Immature natural killer cell (primary cell): ENCODE data around the gene ARL8A. TPM values are rescaled to one million over a fixed set of nuclear protein-coding genes. Genes with fewer than 3 reads are reported as not detected.
"Not testable (repeated sequence)": the region's sequence is repeated elsewhere in the genome, so short reads cannot be mapped to it uniquely, and the experiment has no call there.

ENCODE experiments used
- DNase-seq, 3 donors: peaks; one replicate each; pipeline ENCODE4 v3.0.0; 2022; ENCODE audit warnings: mixed read lengths in 1 of 3
- H3K27ac Mint-ChIP-seq, 6 donors: one replicate each; pipeline ENCODE4 v1.8.0; 2020; ENCODE audit warnings: mixed read lengths in 6 of 6, mild to moderate bottlenecking in 5 of 6, inconsistent platforms in 4 of 6, moderate library complexity in 3 of 6
- H3K27me3 Mint-ChIP-seq, 3 donors: one replicate each; pipeline ENCODE4 v1.8.0; 2020 to 2021; ENCODE audit warnings: low read depth in 3 of 3, mild to moderate bottlenecking in 3 of 3, mixed read lengths in 3 of 3, moderate library complexity in 3 of 3, inconsistent platforms in 1 of 3
- H3K36me3 Mint-ChIP-seq, 3 donors: one replicate each; pipeline ENCODE4 v1.8.0; 2020; ENCODE audit warnings: mixed read lengths in 3 of 3, inconsistent platforms in 2 of 3, mild to moderate bottlenecking in 2 of 3
- H3K4me1 Mint-ChIP-seq, 2 donors: one replicate each; pipeline ENCODE4 v1.8.0; 2020; ENCODE audit warnings: inconsistent platforms in 2 of 2, mild to moderate bottlenecking in 2 of 2, mixed read lengths in 2 of 2, moderate library complexity in 1 of 2
- H3K4me3 Mint-ChIP-seq, 5 donors: one replicate each; pipeline ENCODE4 v1.8.0; 2020; ENCODE audit warnings: mild to moderate bottlenecking in 5 of 5, mixed read lengths in 5 of 5, inconsistent platforms in 3 of 5, moderate library complexity in 3 of 5
- H3K9me3 Mint-ChIP-seq, 6 donors: one replicate each; pipeline ENCODE4 v1.8.0; 2020; ENCODE audit warnings: mild to moderate bottlenecking in 6 of 6, mixed read lengths in 6 of 6, inconsistent platforms in 4 of 6, moderate library complexity in 3 of 6
- polyA plus RNA-seq, 3 donors: library from polyadenylated mRNA; unstranded; fragments of 300-500 nt; fragmentation: Illumina TruSeq; gene quantifications; one replicate each; pipeline ENCODE4 v1.2.3, GENCODE V29; 2021

Gene ARL8A
- polyA plus RNA-seq, 3 donors from 2014 or later, result 9.7 to 15.0 (median 11.0) TPM

DNA sequence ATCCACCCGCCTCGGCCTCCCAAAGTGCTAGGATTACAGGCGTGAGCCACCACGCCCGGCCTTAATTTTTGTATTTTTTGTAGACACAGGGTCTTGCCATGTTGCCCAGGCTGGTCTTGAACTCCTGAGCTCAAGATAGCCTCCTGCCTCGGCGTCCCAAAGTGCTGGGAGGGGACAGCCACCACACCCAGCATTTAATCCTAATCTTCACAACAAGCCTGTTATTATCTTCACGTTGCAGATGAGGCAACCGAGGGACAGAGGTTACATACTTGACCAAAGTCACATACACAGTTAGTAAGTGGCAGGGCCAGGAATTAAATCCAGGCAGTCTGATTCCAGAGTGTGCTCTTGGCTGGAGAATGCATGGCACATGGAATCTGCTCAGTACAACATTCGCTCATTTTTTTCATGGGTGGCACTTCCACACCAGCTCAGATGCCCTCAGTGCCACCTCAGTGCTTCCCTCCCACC is 26.6 kb downstream of the ARL8A start:
- no peak overlapping the region for H3K27ac Mint-ChIP-seq
- H3K27me3 Mint-ChIP-seq, result peaks cover 0 to 12% (median 5%) of the 10 kb centered on the region in 3 donors
- no peaks in the 10 kb centered on the region for H3K4me1 Mint-ChIP-seq
- no peaks in the 10 kb centered on the region for H3K36me3 Mint-ChIP-seq
- H3K4me3 Mint-ChIP-seq, result no peak overlapping the region
- H3K9me3 Mint-ChIP-seq, result no peaks in the 10 kb centered on the region
- DNase-seq, result no peak

DNA sequence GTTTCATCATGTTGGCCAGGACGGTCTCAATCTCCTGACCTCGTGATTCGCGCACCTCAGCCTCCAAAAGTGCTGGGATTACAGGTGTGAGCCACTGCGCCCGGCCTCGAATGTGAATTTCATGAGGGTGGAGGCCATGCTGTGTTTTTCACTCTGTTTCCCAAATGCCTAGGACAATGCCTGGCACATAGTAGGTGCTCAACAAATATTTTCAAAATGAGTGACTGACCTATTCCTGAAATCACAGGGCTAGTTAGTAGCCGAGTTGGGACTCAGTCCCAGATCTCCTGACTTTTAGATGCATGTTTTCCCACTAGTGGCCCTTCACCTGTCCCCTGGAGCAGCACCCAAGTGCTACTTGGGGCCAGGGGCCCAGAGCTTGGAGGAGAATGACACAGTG is 28.2 kb downstream of the ARL8A start:
- no peak overlapping the region for H3K4me3 Mint-ChIP-seq
- no peak for DNase-seq
- H3K27me3 Mint-ChIP-seq, result peaks cover 0 to 10% (median 4%) of the 10 kb centered on the region in 3 donors
- H3K9me3 Mint-ChIP-seq, result no peaks in the 10 kb centered on the region
- no peaks in the 10 kb centered on the region for H3K36me3 Mint-ChIP-seq
- H3K27ac Mint-ChIP-seq, result no peak overlapping the region
- H3K4me1 Mint-ChIP-seq, result no peaks in the 10 kb centered on the region

DNA sequence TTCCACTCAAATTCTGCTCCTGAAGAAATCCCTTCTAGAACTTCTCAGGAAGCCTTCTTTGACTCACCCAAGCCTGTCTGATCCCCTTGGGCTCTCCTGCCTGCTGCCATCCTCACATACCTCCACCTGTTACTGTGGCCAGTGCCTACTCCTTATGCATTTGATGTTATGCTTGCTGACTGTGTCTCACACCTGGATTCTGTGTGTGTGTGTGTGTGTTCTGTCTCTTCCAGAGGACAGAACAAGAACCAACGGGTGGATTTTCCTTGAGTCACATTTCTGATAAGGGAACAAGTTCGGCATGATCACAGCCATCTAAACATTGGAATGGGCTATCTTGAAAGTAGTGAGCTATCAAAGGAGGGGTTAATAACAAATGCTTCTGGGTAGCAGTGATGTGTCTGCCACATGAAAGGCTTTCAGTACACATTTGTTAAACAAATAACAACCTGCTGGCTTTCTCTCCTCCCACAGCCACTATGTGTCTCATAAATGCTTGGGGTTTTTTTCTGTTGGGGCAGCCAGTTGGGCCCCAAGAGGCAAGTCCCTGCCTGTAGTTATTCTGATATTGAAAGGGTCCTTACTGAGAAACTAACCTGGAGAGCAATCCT is 30.7 kb downstream of the ARL8A start:
- H3K9me3 Mint-ChIP-seq, result no peaks in the 10 kb centered on the region
- no peak overlapping the region for H3K4me3 Mint-ChIP-seq
- no peaks in the 10 kb centered on the region for H3K36me3 Mint-ChIP-seq
- H3K4me1 Mint-ChIP-seq, result no peaks in the 10 kb centered on the region
- no peak overlapping the region for H3K27ac Mint-ChIP-seq
- no peak for DNase-seq
- H3K27me3 Mint-ChIP-seq, result peaks cover 0 to 9% (median 4%) of the 10 kb centered on the region in 3 donors

DNA sequence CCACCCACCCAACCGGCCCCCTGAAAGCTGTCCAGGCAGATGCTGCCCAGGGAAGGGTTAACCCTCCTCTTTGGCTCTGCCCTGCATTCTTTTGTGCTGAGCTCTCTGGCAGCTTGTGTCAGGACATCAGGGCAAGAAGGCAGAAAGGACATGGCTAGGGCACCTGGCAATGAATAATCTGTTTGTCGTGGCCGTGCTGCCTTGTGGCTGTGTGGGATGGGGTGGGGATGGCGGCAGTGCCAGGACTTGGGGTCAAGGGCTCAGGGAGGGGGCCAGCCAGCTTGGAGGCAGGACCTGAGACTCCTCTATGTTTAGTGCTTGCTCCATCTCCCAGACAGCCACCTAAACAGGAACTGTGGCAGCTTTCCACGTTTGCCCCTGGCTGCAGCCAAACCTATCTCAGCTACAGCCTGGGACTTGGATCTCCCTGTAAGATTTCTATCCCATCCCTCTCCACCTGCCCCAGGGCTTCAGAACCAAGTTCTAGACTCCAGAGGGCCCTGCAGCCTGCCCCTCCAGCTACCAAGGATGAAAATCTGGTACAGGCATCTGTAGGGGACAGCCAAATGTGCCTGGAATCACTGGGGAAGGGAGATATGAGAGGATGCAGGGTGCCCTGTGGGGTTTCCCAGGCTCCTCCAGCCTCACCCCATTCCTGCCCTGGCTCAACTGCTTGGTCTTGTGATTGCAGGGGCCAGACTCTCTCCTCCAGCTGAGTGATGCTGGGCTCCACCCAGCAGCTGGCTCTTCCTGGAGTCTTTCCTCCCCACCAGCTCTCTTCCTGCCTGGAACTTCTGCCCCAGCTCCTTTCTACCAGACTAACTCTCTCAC is 31.5 kb downstream of the ARL8A start:
- no peaks in the 10 kb centered on the region for H3K9me3 Mint-ChIP-seq
- H3K36me3 Mint-ChIP-seq, result no peaks in the 10 kb centered on the region
- peaks cover 0 to 6% (median 4%) of the 10 kb centered on the region in 3 donors for H3K27me3 Mint-ChIP-seq
- no peaks in the 10 kb centered on the region for H3K4me1 Mint-ChIP-seq
- DNase-seq, result no peak
- no peak overlapping the region for H3K4me3 Mint-ChIP-seq
- no peak overlapping the region for H3K27ac Mint-ChIP-seq

DNA sequence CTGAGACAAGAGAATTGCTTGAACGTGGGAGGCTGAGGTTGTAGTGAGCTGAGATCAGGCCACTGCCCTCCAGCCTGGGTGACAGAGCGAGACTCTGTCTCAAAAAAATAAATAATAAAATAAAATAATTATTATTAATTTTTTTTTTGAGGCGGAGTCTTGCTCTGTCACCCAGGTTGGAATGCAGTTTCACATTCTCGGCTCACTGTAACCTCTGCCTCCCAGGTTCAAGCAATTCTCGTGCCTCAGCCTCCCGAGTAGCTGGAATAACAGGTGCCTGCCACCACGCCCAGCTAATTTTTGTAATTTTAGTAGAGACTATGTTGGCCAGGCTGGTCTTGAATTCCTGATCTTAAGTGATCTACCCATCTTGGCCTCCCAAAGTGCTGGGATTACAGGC is 32.9 kb downstream of the ARL8A start:
- not testable (repeated sequence) for H3K36me3 Mint-ChIP-seq, H3K27me3 Mint-ChIP-seq, H3K27ac Mint-ChIP-seq, DNase-seq, H3K9me3 Mint-ChIP-seq, H3K4me1 Mint-ChIP-seq, H3K4me3 Mint-ChIP-seq

DNA sequence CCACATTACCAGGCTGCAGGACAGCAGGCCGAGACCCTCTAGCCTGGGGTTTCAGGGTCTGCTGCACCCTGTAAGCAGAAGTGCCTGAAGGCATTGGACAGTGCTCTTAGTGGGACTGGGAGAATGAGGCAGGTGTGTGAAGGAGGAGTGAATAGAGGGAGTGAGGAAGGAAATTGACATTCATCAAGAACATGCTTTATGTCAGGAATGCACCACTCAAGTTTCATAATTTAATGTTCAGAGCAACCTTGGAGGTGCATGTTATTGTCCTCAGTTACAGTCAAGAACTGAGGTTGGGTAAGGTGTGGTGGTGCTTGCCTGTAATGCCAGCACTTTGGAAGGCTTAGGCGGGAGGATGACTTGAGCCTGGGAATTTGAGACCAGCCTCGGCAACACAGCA is 33.6 kb downstream of the ARL8A start:
- no peak overlapping the region for H3K27ac Mint-ChIP-seq
- H3K4me1 Mint-ChIP-seq, result no peaks in the 10 kb centered on the region
- H3K9me3 Mint-ChIP-seq, result no peaks in the 10 kb centered on the region
- DNase-seq, result no peak
- peaks cover 0 to 4% (median 2%) of the 10 kb centered on the region in 3 donors for H3K27me3 Mint-ChIP-seq
- H3K4me3 Mint-ChIP-seq, result no peak overlapping the region
- H3K36me3 Mint-ChIP-seq, result no peaks in the 10 kb centered on the region

DNA sequence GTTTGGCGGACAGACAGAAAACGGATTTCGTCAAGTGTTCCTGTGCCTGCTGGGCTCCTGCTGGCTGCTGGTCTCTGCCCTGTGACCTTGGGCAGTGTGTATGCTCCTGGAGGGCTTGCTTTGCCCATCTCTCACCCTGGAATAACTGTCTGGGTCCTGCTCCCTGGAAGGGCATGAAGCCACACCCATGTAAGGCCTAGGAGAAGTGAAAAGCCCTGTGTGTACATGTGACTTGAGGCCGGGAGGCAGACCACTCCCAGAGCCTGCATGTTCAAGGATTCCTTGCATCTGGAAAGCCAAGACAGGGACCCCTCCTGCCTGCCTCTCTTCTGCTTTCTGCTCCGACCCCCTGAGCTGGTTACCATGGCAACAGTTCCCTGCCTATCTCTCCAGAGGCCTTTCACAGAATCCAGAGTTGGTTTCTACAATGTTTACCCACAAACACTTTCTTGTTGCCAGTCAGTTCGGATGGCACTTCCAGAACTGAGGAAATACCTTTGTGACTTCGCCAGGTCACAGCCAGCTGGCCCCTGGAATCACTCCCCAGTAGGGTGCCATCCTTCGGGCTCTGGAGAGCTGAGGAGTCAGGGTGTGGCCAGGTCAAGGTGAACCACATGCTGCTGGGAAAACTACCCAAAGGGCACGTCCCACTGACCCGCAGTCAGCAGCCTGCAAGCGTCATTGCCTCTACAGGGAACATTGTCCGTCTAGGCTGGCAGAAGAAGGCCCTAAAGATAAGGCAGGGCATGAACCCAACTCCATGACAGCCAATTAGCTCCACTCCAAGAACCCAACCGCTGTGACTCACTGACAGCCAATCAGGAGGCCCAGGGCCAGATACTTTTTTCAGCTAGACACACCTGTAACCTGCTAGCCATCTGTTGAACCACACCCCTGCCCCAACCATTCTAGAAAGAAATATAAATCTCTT is 36.5 kb downstream of the ARL8A start:
- Mint-ChIP-seq H3K27me3 (peaks cover 0 to 4% (median 2%) of the 10 kb centered on the region in 3 donors), H3K4me3 (no peak overlapping the region), H3K36me3 (no peaks in the 10 kb centered on the region), H3K9me3 (no peaks in the 10 kb centered on the region), H3K27ac (no peak overlapping the region), H3K4me1 (no peaks in the 10 kb centered on the region)
- DNase-seq, result no peak

DNA sequence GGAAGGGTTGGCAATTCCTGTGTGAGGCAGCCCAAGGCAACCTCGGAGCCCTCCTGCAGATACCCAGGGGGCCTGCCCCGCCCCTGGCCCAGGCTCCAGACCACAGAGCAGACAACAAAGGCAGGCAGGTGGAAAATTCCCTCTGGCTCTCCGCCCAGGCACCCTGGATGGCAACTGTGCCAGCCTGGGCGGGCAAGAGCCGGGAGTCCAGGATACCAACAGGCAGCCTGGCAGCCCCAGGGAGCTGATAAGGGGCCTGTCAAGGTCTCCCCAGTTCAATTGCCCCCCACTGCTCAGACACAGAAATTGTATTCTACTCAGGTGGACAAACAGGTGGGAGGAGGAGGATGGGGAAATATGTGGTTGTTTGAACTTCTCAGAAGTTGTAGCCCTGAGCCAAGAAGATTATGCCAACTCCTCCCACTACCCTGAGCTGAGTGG is 37.2 kb downstream of the ARL8A start:
- no peaks in the 10 kb centered on the region for H3K4me1 Mint-ChIP-seq
- H3K27ac Mint-ChIP-seq, result no peak overlapping the region
- peaks cover 0 to 4% (median 4%) of the 10 kb centered on the region in 3 donors for H3K27me3 Mint-ChIP-seq
- H3K9me3 Mint-ChIP-seq, result no peaks in the 10 kb centered on the region
- no peak for DNase-seq
- no peak overlapping the region for H3K4me3 Mint-ChIP-seq
- H3K36me3 Mint-ChIP-seq, result no peaks in the 10 kb centered on the region

DNA sequence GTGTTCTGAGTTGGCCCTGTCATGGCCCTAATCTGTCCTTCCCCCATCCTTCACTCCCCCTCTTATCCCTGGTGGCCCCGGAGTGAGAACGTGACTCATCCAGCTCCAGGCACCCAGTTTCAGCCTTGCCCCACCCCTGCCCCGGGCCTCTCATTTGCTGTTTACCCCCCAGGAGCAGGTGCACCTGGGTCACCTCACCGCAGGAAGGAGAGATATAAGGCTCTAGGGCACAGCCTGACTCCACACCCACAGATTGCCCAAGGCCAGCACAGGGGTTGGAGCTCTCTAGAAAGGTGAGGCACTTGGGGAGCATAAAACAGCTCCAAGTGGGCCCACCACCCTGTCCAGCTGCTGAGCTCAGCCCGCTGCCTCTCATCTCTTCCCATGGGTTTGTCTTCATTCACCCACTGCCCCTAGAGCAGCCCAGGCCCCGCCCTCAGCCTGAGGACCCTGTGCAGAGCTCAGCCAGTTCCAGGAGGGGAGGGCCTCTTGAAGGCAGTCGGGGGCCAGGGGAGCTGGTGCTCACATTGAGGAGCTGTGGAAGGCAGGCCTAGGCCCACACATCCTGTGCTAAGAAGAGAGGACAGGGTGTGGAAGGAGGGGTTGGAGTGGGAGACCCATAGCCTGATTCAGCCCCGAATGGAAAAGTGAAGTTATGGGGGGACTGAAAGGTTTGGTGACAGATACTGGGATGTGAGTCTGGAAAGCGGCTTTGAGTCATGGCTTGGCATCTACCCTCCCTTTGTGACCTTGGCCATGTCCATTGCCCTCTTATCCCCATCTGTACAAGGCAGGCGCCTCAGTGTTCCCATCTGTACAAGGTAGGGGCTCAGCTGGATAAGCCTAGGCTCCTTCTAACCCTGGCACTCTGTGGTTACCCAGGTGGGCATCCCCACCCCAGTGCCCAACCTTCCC is 37.9 kb downstream of the ARL8A start:
- Mint-ChIP-seq H3K36me3 (no peaks in the 10 kb centered on the region), H3K27me3 (peaks cover 0 to 4% (median 4%) of the 10 kb centered on the region in 3 donors), H3K4me3 (no peak overlapping the region), H3K4me1 (no peaks in the 10 kb centered on the region), H3K27ac (no peak overlapping the region), H3K9me3 (no peaks in the 10 kb centered on the region)
- DNase-seq, result no peak

DNA sequence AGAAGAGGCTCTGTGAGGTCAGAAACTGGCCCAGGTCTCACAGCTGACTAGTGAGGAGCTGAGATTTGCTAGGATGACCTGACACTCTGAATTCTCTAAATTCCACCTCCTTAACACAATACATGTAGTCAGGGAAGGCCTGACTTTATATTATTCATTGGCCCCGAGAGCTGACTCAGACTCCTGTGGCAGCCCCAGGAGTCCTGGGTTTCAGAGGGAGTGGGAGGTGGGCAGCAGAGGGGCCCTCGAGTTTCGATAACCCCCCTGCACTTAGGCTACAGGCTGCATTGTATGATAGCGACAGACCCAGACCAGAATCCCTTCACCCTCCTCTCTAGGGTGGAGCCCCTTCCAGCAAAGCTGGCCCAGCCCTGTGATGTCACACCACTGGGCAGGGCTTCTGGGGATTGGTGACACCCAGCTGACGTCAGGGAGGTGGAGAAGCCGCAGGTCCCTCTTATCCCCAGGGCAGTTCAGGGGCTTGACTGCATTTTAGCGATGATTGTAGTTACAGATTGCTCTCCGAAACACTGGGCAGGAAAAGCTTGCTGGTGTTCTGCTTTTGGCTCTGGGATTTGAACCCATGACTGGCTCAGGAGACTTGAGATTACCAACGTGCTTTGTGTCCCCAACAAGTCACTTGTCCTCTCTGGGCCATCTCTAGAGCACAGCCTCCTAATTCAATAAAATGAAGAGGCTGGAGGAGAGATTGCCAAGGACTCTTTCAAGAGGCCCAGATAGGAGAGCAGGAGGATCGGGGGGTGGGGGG is 38.8 kb downstream of the ARL8A start:
- H3K27ac Mint-ChIP-seq, result no peak overlapping the region
- H3K27me3 Mint-ChIP-seq, result peaks cover 0 to 4% (median 4%) of the 10 kb centered on the region in 3 donors
- no peak overlapping the region for H3K4me3 Mint-ChIP-seq

DNA sequence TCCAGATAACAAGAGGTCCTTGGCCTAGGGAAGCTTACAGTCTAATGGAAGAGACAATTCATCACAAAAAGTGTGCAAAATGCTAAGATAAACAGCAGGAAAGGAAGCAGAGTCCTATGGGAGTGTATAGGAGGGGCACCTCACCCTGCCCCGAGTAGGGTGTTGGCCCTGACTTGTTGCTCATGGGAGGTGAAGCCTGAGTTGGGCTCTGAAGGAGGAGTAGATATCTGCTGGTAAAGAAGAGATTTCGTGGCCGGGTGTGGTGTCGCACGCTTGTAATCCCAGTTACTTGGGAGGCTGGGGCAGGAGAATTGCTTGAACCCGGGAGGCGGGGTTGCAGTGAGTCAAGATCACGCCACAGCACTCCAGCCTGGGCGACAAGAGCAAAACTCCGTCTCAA is 40.5 kb downstream of the ARL8A start:
- no peaks in the 10 kb centered on the region for H3K4me1 Mint-ChIP-seq

More for the DNA sequence above, 38.8 kb downstream of the ARL8A start:
- no peak for DNase-seq
- no peaks in the 10 kb centered on the region for H3K9me3 Mint-ChIP-seq
- no peaks in the 10 kb centered on the region for H3K4me1 Mint-ChIP-seq
- no peaks in the 10 kb centered on the region for H3K36me3 Mint-ChIP-seq

DNA sequence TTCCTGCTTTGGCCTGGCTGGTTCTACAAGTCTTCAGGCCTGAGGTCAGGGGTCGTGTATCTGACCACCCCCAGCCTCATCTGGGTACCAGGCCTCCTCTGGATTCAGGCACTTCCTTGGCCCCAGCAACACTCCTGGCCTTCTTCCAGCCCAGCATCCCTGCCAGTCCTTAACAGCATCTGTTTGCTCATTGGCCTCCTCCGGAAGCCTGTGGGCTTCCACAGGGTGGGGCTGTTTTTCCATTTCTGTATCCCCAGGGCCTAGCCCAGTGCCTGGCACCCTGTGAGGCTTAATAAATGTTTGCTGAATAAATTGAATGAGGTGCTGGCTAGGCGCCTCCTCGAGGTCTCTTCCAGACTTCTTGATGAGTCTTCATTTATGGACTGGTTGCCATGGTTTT is 43.4 kb downstream of the ARL8A start:
- no peak overlapping the region for H3K4me3 Mint-ChIP-seq
- peaks cover 0 to 6% (median 2%) of the 10 kb centered on the region in 3 donors for H3K27me3 Mint-ChIP-seq
- DNase-seq, result no peak
- H3K4me1 Mint-ChIP-seq, result no peaks in the 10 kb centered on the region
- H3K27ac Mint-ChIP-seq, result peak overlapping the region in 1 of 6 donors; percentile 46
- H3K9me3 Mint-ChIP-seq, result no peaks in the 10 kb centered on the region
- no peaks in the 10 kb centered on the region for H3K36me3 Mint-ChIP-seq

More for the DNA sequence above, 40.5 kb downstream of the ARL8A start:
- Mint-ChIP-seq H3K27ac (no peak overlapping the region), H3K36me3 (no peaks in the 10 kb centered on the region), H3K4me3 (no peak overlapping the region), H3K27me3 (peaks cover 0 to 4% (median 4%) of the 10 kb centered on the region in 3 donors), H3K9me3 (no peaks in the 10 kb centered on the region)
- no peak for DNase-seq
